B cell (primary cell): ENCODE results near the gene GHR.

ENCODE experiments used
- CTCF ChIP-seq: fragments of 200-600 bp; IDR thresholded peaks from one replicate; pipeline ENCODE4 v1.8.0; 2022; ENCODE audit warnings: antibody characterized with exemption, mild to moderate bottlenecking
- EZH2 ChIP-seq: IDR thresholded peaks from 2 replicates; pipeline ENCODE4 v1.6.1; 2012; ENCODE audit warnings: borderline replicate concordance, low read depth, mild to moderate bottlenecking, moderate library complexity, low read length; ENCODE audit not compliant: insufficient read depth, poor library complexity, severe bottlenecking

GRCh38 chr5:42665857-42666256 lies 242.6 kb downstream of the GHR start:
- no peak for TF ChIP-seq CTCF
- no peak for TF ChIP-seq EZH2
